ENCODE measurements around the gene ECHS1.

DNA sequence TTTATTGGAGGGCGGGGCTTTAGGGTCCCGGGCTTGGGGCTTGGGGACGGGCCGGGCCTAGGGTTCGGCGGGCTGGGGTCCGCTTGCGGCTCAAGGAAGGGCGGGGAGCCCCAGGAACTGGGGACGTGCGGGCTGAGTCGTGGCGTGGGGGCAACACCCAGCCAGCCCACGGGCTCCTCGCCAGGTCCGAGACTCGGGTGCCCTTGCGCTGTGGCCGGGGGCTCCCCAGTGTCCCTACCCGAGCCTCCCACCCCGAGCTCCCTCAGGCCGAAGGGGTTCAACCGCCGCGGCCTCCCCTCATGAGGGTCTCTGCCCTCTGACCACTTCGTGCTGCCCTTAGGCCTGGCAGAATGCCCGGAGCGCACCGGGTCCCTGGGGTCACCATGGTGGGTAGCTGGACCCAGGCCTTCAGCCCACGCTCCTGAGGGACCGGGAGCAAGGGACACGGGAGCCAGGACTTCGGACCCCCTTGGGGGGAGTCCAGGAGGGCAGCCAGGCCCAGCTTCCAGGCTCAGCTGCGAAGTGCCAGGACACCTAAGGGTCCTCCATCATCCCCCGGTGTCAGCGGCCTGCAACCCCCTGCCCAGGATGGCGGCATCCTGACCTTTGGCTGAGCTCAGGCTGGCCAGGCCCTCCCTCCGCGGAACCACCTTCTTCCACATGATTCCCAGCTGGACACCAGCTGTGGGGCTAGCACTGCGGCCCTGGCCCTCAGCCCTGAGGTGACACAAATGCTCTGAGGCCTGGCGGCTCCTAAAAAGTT, 14.8 kb downstream of the ECHS1 start:
- TF ChIP-seq, protein P1, sequence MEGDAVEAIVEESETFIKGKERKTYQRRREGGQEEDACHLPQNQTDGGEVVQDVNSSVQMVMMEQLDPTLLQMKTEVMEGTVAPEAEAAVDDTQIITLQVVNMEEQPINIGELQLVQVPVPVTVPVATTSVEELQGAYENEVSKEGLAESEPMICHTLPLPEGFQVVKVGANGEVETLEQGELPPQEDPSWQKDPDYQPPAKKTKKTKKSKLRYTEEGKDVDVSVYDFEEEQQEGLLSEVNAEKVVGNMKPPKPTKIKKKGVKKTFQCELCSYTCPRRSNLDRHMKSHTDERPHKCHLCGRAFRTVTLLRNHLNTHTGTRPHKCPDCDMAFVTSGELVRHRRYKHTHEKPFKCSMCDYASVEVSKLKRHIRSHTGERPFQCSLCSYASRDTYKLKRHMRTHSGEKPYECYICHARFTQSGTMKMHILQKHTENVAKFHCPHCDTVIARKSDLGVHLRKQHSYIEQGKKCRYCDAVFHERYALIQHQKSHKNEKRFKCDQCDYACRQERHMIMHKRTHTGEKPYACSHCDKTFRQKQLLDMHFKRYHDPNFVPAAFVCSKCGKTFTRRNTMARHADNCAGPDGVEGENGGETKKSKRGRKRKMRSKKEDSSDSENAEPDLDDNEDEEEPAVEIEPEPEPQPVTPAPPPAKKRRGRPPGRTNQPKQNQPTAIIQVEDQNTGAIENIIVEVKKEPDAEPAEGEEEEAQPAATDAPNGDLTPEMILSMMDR (IDR thresholded peaks at IDR 0.05), result no peak
- TF ChIP-seq POLR2A (IDR thresholded peaks at IDR 0.05), result no peak

Data from right lobe of liver (tissue), 4 donors.